NCI-H2107 (cell line): Measurements from ENCODE around the gene UBP1.
"Not testable (repeated sequence)": the region's sequence is repeated elsewhere in the genome, so short reads cannot be mapped to it uniquely, and the experiment has no call there.

ENCODE experiments used
- DNase-seq: peaks from one replicate; lab custom pipeline; 2025; lab: John Stamatoyannopoulos, UW

UBP1 gene

DNA sequence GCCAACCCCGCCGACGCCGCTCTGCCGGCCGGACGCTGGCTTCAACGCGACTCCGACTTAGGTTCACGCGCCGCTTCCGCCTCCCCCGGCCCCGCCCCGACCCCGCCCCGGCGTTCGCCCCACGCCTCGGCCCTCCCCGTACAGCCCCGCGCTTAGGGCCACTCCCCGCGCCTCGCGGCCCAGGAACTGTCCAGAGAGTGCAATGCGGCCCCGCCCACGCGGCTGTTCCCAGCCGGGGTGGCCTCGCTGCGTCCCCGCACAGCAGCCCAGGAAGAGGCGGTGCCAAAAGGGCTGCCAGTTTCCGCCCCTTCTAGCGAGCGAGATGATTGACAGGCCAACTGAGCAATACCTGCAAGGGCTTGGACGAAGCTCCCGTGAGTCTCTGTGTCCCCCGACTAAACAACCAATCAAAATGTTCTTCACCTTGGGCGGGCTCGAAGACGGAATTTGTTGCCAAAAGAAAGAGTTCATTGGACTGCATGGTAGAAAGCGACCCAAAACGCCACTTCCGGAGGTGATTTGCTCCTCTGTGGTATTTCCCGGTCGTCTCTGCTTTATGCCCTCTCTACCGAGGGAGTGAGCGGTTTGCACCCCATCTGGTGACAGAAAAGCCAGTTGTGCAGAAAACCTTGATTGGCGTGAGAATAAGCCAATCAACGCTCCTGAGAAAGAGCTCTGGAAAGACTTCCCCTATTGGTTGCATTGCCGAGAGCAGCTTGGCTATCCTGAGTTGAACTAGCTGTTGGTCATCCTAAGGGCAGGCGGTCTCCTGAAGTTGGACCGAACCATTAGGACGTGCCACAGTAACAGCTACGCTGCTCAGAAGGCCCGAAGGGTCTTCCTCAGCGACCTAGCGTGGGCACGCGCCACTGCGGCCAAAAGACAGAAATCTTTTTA is at the start of gene UBP1:
TSS of gene UBP1 (minus strand) at position 78 of the 897 bp plus-strand sequence. CDS start 557 bp downstream, outside the sequence.
- DNase-seq = peak; percentile 82

DNA sequence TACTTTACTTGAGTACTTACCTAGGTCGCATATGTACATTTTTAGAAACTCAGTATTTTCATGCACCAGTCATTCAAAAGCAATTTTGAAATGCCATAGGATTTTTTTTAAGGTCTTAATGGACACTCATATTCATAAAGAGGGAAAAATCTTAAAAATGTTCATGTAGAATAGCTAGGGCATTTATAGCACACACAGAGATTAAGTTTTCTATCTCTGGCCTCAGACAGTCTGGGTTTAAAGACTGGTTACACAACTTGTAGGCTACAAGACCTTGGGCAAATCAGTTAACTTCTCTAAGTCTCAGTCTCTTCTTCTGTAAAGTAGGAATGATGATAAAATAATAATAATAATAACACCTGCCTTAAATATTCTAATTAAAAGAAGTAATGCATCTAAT is 48.5 kb upstream of the UBP1 start:
- DNase-seq = no peak

GRCh38 chr3:33488246-33488645 is 48.0 kb upstream of the UBP1 start:
- no peak for DNase-seq

GRCh38 chr3:33482111-33482521 is 41.9 kb upstream of the UBP1 start:
- no peak for DNase-seq

GRCh38 chr3:33474896-33475295 is 34.7 kb upstream of the UBP1 start:
- DNase-seq = no peak

GRCh38 chr3:33473813-33474212 is 33.6 kb upstream of the UBP1 start:
- no peak for DNase-seq

DNA sequence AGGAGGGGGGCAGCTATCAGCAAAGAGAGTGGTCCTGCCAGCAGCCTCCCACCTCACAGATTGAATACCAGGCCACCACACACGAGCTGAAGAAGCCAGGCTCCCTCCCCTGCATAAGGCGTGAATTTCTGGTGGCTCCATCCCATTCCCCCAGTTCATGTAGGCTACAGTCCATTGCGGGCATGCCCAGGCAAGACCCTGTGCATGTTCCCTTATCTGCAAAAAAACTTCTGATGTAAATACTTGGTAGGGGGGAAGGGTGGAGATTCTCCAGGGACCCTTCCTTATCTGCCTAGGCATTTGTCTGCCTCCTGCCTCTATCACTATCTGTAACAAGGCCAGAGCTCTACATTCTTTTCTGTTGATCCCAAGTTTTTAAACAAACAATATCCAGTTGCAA is 27.6 kb upstream of the UBP1 start:
- no peak for DNase-seq

DNA sequence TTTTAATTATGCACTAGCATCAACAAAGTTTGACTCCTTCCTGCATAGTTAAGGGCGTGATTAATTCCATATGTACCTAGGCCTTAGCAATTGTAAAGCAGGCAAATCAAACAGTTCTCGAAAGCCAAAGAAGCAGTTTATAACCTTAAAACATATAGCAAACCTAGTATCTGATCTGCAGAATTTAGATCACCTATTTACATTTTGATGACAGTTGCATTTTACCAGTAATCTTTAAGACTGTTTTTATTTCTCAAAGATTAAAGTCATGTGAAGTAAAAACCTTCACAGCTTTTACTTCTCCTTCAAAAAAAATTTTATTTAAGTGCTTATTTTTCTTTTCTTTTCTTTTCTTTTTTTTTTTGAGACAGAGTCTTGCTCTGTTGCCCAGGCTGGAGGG is 20.9 kb upstream of the UBP1 start:
- no peak for DNase-seq

GRCh38 chr3:33459577-33459976 is 19.4 kb upstream of the UBP1 start:
- not testable (repeated sequence) for DNase-seq

DNA sequence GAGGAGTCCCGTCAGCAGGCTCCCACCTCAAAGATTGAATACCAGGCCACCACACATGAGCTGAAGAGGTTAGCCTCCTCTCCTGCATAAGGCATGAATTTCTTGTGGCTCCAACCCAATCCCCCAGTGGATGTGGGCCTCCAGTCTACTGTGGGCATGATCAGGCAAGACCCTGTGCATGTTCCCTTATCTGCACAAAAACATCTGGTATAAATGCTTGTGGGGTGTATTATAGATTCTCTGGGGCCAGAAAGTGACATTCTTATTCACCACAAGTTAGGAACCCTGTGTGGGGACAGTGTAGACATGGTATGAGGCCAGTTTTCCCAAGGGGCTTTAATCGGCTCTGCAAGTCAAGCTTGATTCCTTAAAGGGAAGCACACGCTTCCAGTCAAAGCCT is 18.2 kb upstream of the UBP1 start:
- DNase-seq = no peak

DNA sequence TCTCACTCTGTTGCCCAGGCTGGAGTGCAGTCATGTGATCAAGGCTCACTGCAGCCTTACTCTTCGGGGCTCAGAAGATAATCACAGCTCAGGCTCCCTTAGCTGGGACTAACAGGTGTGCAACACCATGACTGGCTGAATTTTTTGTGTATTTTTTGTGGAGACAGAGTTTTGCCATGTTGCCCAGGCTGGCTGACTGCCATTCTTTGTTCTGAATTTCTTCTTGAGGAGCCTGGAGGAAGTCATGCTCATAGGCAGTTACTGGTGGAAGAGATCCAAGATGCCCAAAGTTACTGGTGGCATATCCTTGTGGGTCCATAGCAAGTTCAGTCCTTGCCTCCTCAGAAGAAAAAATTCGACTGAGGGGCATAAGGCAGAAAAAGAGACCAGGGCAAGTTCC is 16.6 kb upstream of the UBP1 start:
- DNase-seq = no peak

DNA sequence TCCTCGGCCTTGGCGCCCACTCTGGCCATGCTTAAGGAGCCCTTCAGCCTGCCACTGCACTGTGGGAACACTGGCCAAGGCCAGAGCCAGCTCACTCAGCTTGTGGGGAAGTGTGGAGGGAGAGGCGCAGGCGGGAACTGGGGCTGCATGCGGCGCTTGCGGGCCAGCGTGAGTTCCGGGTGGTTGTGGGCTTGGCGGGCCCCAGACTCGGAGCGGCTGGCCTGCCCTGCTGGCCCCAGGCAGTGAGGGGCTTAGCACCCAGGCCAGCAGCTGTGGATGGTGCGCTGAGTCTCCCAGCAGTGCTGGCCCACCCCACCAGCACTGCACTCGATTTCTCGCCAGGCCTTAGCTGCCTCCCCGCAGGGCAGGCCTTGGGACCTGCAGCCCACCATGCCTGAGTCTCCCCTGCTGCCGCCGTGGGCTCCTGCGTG is 13.1 kb upstream of the UBP1 start:
- DNase-seq = no peak

GRCh38 chr3:33451994-33452393 is 11.8 kb upstream of the UBP1 start:
- not testable (repeated sequence) for DNase-seq

DNA sequence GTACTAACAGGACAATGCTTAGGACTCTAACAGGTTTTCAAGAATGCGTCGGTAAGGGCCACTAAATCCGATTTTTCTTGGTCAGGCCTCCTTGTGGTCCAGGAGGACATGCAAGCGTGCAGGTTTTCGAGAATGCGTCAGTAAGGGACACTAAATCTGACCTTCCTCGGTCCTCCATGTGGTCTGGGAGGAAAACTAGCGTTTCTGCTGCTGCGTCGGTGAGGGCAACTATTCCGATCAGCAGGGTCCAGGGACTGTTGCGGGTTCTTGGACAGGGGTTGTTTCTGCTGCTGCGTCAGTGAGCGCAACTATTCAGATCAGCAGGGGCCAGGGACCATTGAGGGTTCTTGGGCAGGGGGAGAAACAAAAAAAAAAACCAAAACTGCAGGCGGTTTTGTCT is 7.8 kb upstream of the UBP1 start:
- no peak for DNase-seq

DNA sequence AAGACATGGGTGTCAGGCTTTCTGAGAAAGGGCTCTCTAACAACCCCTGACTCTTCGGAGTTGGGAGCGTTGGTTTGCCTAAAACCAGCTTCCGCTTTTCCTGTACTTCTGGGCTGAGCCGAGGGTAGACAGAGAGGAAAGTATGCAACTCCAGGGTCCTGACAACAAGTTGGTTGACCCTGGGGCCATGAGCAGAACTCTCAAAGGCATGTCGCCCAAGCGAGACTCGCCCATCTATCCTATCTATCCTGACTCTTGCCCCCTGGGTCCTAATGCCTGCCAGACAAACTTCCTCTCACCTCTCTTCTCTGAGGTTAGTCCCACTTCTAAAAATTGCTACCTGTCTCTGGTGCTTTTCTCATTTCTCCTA is 7.0 kb upstream of the UBP1 start:
- not testable (repeated sequence) for DNase-seq

DNA sequence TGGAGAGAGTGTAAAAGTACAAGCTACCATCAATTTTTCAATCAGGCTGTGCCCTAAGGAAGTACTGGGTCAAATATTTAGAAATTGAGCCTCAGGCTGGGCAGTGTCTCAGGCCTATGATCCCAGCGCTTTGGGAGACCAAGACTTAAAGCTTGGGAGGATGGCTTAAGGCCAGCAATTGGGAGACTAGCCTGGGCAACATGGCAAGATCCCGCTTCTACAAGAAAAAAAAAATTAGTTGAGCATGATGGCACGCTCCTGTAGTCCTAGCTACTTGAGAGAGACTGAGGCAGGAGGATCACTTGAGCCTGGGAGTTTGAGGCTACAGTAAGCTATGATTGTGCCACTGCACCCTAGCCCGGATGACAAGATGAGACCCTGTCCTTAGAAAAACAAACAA is 2.0 kb upstream of the UBP1 start:
- DNase-seq = no peak

DNA sequence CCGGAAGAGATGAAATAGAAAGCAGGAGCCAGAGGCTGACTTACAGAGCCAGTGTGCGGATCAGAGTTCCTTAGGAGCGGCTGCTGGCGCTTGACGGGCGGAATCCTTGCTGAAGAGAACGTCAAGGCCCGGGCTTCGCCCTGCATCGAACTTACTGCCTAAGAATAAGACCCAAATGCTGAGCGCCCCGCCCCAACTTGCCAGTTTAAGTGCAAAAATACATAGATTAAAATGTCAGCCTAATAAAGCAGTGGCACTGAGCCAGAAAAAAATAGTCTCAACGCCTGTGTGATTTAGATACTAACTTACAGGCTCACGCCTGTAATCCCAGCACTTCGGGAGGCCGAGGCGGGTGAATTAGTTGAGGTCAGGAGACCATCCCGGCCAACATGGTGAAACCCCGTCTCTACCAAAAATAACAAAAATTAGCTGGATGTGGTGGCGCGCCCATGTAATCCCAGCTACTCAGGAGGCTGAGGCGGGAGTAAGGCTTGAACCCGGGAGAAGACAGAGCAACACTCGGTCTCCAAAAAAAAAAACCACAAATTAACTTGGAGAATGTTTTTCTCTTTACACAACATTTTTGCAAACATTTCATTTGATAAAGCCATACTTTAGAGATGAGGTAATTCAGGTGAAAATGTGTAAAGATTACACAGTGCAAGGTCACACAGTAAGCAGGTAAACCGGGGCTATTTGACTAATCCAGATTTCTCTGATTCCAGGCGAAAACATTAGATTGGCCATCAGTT is 1.2 kb upstream of the UBP1 start:
- DNase-seq = no peak

- DNase-seq = no peak
Observed at GRCh38 chr3:33439546-33440327, 468 bp downstream of the UBP1 start.

DNA sequence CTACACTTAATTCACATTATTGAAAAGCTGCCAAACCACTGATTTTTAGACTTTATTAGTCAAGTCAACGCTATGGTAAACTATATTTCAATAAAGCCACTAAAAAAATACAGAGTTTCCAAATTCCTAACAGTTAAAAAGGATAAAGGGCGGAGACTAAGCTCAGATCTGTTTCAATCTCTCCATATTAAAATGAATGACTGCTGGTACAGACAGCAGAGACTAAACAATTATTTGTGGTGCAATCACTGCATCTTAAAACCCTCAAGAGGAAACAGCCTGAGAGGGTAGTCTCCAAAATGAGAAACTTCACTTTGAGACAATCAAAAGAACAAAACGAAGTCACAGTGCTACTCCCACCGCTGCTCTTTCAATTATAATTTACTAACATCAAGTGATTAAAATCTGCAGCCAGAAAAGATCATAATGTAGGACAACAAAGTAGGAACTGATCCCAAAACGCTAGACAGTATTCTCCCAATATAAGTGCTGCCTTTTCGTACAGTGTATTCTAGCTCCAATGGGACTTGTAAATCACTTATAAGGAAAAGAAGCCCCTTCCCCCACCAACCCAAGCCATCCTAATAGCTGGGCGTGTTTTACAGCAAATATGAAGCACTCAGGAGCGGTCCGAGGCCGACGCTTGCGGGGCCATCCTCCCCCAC is 1.2 kb downstream of the UBP1 start:
- DNase-seq = no peak

GRCh38 chr3:33438284-33438668 is 1.9 kb downstream of the UBP1 start:
- no peak for DNase-seq

GRCh38 chr3:33437556-33438283 is 2.5 kb downstream of the UBP1 start:
- no peak for DNase-seq
